SK-N-MC (cell line): ENCODE data around the gene BICD2.

Experiments
- EZH2 ChIP-seq: fragments of 200-600 bp; sonication (generic); IDR thresholded peaks from one replicate; pipeline ENCODE4 v1.6.1; 2017; ENCODE audit warnings: antibody characterized with exemption
- FOXP2 ChIP-seq: optimal IDR thresholded peaks from 2 replicates; pipeline ENCODE3; 2011; ENCODE audit warnings: mild to moderate bottlenecking, moderate library complexity; ENCODE audit not compliant: insufficient read depth; ENCODE audit errors: extremely low read length, control extremely low read depth
- POLR2AphosphoS5 ChIP-seq: IDR thresholded peaks from 2 replicates; pipeline ENCODE4 v1.6.1; 2012; ENCODE audit warnings: mild to moderate bottlenecking, low read depth, low read length, borderline replicate concordance

- TF ChIP-seq EZH2, result no peak
- no peak for TF ChIP-seq POLR2AphosphoS5
- TF ChIP-seq FOXP2, result no peak
Observed at GRCh38 chr9:92745331-92745730, 19.3 kb downstream of the BICD2 start.
